ENCODE data around the gene PADI2. TPM values are rescaled to one million over a fixed set of nuclear protein-coding genes. Genes with fewer than 3 reads are reported as not detected.
A peak's percentile ranks its signal among the peaks of the same experiment; 100 is the strongest.
"Not testable (repeated sequence)": the region's sequence is repeated elsewhere in the genome, so short reads cannot be mapped to it uniquely, and the experiment has no call there.

Gene PADI2
- total RNA-seq, 4 donors from 2014 or later = 2.2 to 26.7 (median 15.3) TPM

- DNase-seq (ENCODE audit: low spot score in 2 of 2) = no peak
- TF ChIP-seq CTCF (IDR thresholded peaks at IDR 0.05) (no peak), POLR2A (IDR thresholded peaks at IDR 0.05) (no peak)
- 79 to 83% methylated on average over 11 to 12 of the region's 12 CpGs for WGBS, 2 donors
Measured at GRCh38 chr1:17068789-17069188, 50.5 kb downstream of the PADI2 start.

GRCh38 chr1:17067465-17068240 is 51.6 kb downstream of the PADI2 start:
- intact Hi-C loops (cut with DNase I; ENCODE audit: low total_unique reads) = loop anchor here (10.0 kb wide), 1 partner anchor 167 kb away; no protein-coding TSS in a partner anchor
- TF ChIP-seq CTCF (IDR thresholded peaks at IDR 0.05) (no peak), POLR2A (IDR thresholded peaks at IDR 0.05) (no peak)
- no peak overlapping the region for H3K4me3 ChIP-seq (ENCODE audit: low read depth, poor library complexity, severe bottlenecking)
- 70 to 72% methylated on average over 10 of the region's 10 CpGs for WGBS, 2 donors
- no peak for DNase-seq (ENCODE audit: low spot score in 2 of 2)

More at GRCh38 chr1:17068789-17069188, 50.5 kb downstream of the PADI2 start:
- intact Hi-C loops (cut with DNase I; ENCODE audit: low total_unique reads) = loop anchor here (10.0 kb wide), 1 partner anchor 166 kb away; no protein-coding TSS in a partner anchor
- H3K4me3 ChIP-seq (ENCODE audit: low read depth, poor library complexity, severe bottlenecking) = no peak overlapping the region

GRCh38 chr1:17067069-17067426 is 52.2 kb downstream of the PADI2 start:
- no peak for TF ChIP-seq CTCF (IDR thresholded peaks at IDR 0.05)
- no peak for TF ChIP-seq POLR2A (IDR thresholded peaks at IDR 0.05)
- DNase-seq (ENCODE audit: low spot score in 2 of 2) = no peak
- 82 to 85% methylated on average over 3 of the region's 3 CpGs for WGBS, 2 donors
- no peak overlapping the region for H3K4me3 ChIP-seq (ENCODE audit: low read depth, poor library complexity, severe bottlenecking)
- intact Hi-C loops (cut with DNase I; ENCODE audit: low total_unique reads) = loop anchor here (10.0 kb wide), 1 partner anchor 168 kb away; no protein-coding TSS in a partner anchor

GRCh38 chr1:17066361-17067068 is 52.7 kb downstream of the PADI2 start:
- 77 to 82% methylated on average over 11 of the region's 11 CpGs for WGBS, 2 donors
- H3K4me3 ChIP-seq (ENCODE audit: low read depth, poor library complexity, severe bottlenecking) = no peak overlapping the region
- intact Hi-C loops (cut with DNase I; ENCODE audit: low total_unique reads) = loop anchor here (10.0 kb wide), 1 partner anchor 168 kb away; no protein-coding TSS in a partner anchor
- DNase-seq (ENCODE audit: low spot score in 2 of 2) = no peak
- TF ChIP-seq POLR2A (IDR thresholded peaks at IDR 0.05) (no peak), CTCF (IDR thresholded peaks at IDR 0.05) (no peak)

- no peak overlapping the region for H3K4me3 ChIP-seq (ENCODE audit: low read depth, poor library complexity, severe bottlenecking)
- WGBS, 2 donors = 76 to 78% methylated on average over 7 of the region's 7 CpGs
- no peak for DNase-seq (ENCODE audit: low spot score in 2 of 2)
- intact Hi-C loops (cut with DNase I; ENCODE audit: low total_unique reads) = loop anchor here (10.0 kb wide), 1 partner anchor 169 kb away; no protein-coding TSS in a partner anchor
- TF ChIP-seq CTCF (IDR thresholded peaks at IDR 0.05) (no peak), POLR2A (IDR thresholded peaks at IDR 0.05) (no peak)
Measured at GRCh38 chr1:17065666-17066065, 53.6 kb downstream of the PADI2 start.

- H3K4me3 ChIP-seq (ENCODE audit: low read depth, poor library complexity, severe bottlenecking) = not testable (repeated sequence)
- intact Hi-C loops (cut with DNase I; ENCODE audit: low total_unique reads) = loop anchor here (10.0 kb wide), 1 partner anchor 172 kb away; no protein-coding TSS in a partner anchor
- 85 to 87% methylated on average over 7 of the region's 7 CpGs for WGBS, 2 donors
- peak in 1 of 2 donors; percentile 76 for DNase-seq (ENCODE audit: low spot score in 2 of 2)
Measured at GRCh38 chr1:17062751-17063150, 56.5 kb downstream of the PADI2 start.
